H1 (cell line): Measurements from ENCODE around the gene SPOCK2. TPM values are rescaled to one million over a fixed set of nuclear protein-coding genes. Genes with fewer than 3 reads are reported as not detected.

Experiments used
- CTCF ChIA-PET: fragments of 300-600 bp; sonication (Branson Sonifier 250); formaldehyde crosslinking; loops from one replicate; lab custom pipeline; 2021; ENCODE audit not compliant: partially characterized antibody; lab: Charles Lee
- POLR2A ChIA-PET: fragments of 300-600 bp; sonication (Branson Sonifier 250); formaldehyde crosslinking; loops from one replicate; lab custom pipeline; 2021; ENCODE audit warnings: inconsistent platforms; ENCODE audit not compliant: partially characterized antibody; lab: Charles Lee
- DNase-seq, 2 experiments: peaks; one replicate each; pipeline versions ENCODE4 v3.0.0 to v3.0.0-alpha.2; 2010 to 2022; ENCODE audit warnings: low spot score in 2 of 2, low read depth in 1 of 2, mixed read lengths in 1 of 2
- FAIRE-seq: peaks from 2 replicates; lab custom pipeline; 2011; peaks lifted over from hg19 to GRCh38; lab: Jason Lieb, UNC
- H2AFZ ChIP-seq: 2 replicates; pipeline ENCODE4 v1.8.1; 2012; ENCODE audit warnings: low read length, inconsistent platforms
- H2AK5ac ChIP-seq: 2 replicates; pipeline ENCODE4 v1.6.1; 2013; ENCODE audit warnings: low read depth, low read length
- H2BK120ac ChIP-seq: replicated peaks from 2 replicates; pipeline ENCODE3; 2013; ENCODE audit warnings: low read depth, low read length, inconsistent platforms
- H2BK12ac ChIP-seq: 2 replicates; pipeline ENCODE4 v1.6.1; 2013; ENCODE audit warnings: low read depth, low read length
- H2BK15ac ChIP-seq: 2 replicates; pipeline ENCODE4 v1.6.1; 2013; ENCODE audit warnings: low read length
- H2BK20ac ChIP-seq: 2 replicates; pipeline ENCODE4 v1.6.1; 2013; ENCODE audit warnings: low read length
- H2BK5ac ChIP-seq: 2 replicates; pipeline ENCODE4 v1.6.1; 2013; ENCODE audit warnings: low read depth, low read length
- H3K14ac ChIP-seq: 2 replicates; pipeline ENCODE4 v1.6.1; 2013; ENCODE audit warnings: inconsistent platforms; ENCODE audit not compliant: insufficient read length
- H3K18ac ChIP-seq: 2 replicates; pipeline ENCODE4 v1.6.1; 2013; ENCODE audit warnings: low read length; ENCODE audit errors: extremely low read depth
- H3K23ac ChIP-seq: 2 replicates; pipeline ENCODE4 v1.6.1; 2013; ENCODE audit warnings: inconsistent platforms; ENCODE audit not compliant: insufficient read length
- H3K23me2 ChIP-seq: 2 replicates; pipeline ENCODE4 v1.6.1; 2013; ENCODE audit warnings: low read depth, low read length
- H3K27ac ChIP-seq: 2 replicates; pipeline ENCODE4 v1.6.1; 2011; ENCODE audit warnings: low read depth, low read length, inconsistent platforms
- H3K27me3 ChIP-seq, 4 experiments: replicated peaks in 1 of 4; 1 replicate in 1 of 4; 2 replicates in 3 of 4; pipeline versions ENCODE4 v1.6.1 to v1.8.1; 2011 to 2013; ENCODE audit warnings: low read length in 3 of 4, mild to moderate bottlenecking in 3 of 4, inconsistent platforms in 2 of 4, mixed read lengths in 2 of 4, moderate library complexity in 1 of 4; ENCODE audit not compliant: control insufficient read depth in 3 of 4, insufficient read depth in 3 of 4; ENCODE audit errors: extremely low read depth in 1 of 4
- H3K36me3 ChIP-seq, 4 experiments: 2 replicates each; pipeline versions ENCODE4 v1.6.1 to v1.8.1; 2011 to 2013; ENCODE audit warnings: mild to moderate bottlenecking in 4 of 4, low read length in 3 of 4, moderate library complexity in 2 of 4, control low read depth in 1 of 4, inconsistent platforms in 1 of 4; ENCODE audit not compliant: insufficient read depth in 4 of 4, control insufficient read depth in 2 of 4
- H3K4ac ChIP-seq: replicated peaks from 2 replicates; pipeline ENCODE3; 2013; ENCODE audit warnings: low read length, low read depth, mixed read lengths, inconsistent platforms; ENCODE audit not compliant: insufficient read length
- H3K4me1 ChIP-seq, 4 experiments: replicated peaks in 1 of 4; 1 replicate in 1 of 4; 2 replicates in 3 of 4; pipeline versions ENCODE4 v1.6.1 to v1.8.1; 2011 to 2013; ENCODE audit warnings: low read length in 3 of 4, inconsistent platforms in 2 of 4, mixed read lengths in 1 of 4; ENCODE audit not compliant: insufficient read depth in 4 of 4, control insufficient read depth in 3 of 4
- H3K4me2 ChIP-seq, 2 experiments: 2 replicates each; pipeline versions ENCODE4 v1.6.1 to v1.8.1; 2011 to 2013; ENCODE audit warnings: low read depth in 2 of 2, low read length in 2 of 2, control low read depth in 1 of 2, inconsistent platforms in 1 of 2, mild to moderate bottlenecking in 1 of 2; ENCODE audit not compliant: insufficient read depth in 1 of 2
- H3K4me3 ChIP-seq, 4 experiments: fragments of 200-600, 300-600 bp in 1 of 4; sonication (generic), shearing (Covaris generic), sonication (Bioruptor Twin) in 1 of 4; 2 replicates each; pipeline versions ENCODE4 v1.5.1 to v1.8.1; 2011 to 2016; ENCODE audit warnings: low read length in 4 of 4, low read depth in 3 of 4, control low read depth in 2 of 4, inconsistent platforms in 2 of 4, mild to moderate bottlenecking in 2 of 4, mixed read lengths in 1 of 4, moderate library complexity in 1 of 4; ENCODE audit not compliant: insufficient read depth in 2 of 4; ENCODE audit errors: extremely low read depth in 1 of 4
- H3K56ac ChIP-seq: replicated peaks from 2 replicates; pipeline ENCODE3; 2013; ENCODE audit warnings: low read depth, mild to moderate bottlenecking, mixed read lengths, low read length, inconsistent platforms; ENCODE audit not compliant: insufficient read length
- H3K79me1 ChIP-seq: 2 replicates; pipeline ENCODE4 v1.6.1; 2013; ENCODE audit warnings: low read depth, low read length, control low read depth
- H3K79me2 ChIP-seq, 2 experiments: 2 replicates each; pipeline versions ENCODE4 v1.6.1 to v1.8.1; 2012 to 2013; ENCODE audit warnings: low read length in 2 of 2, mild to moderate bottlenecking in 2 of 2, inconsistent platforms in 1 of 2; ENCODE audit not compliant: insufficient read depth in 2 of 2, control insufficient read depth in 1 of 2
- H3K9ac ChIP-seq, 4 experiments: replicated peaks in 1 of 4; 1 replicate in 1 of 4; 2 replicates in 3 of 4; pipeline versions ENCODE4 v1.6.1 to v1.8.1; 2011 to 2013; ENCODE audit warnings: low read depth in 3 of 4, low read length in 3 of 4, control low read depth in 2 of 4, mild to moderate bottlenecking in 2 of 4, moderate library complexity in 2 of 4, inconsistent platforms in 1 of 4; ENCODE audit errors: extremely low read depth in 1 of 4
- H3K9me3 ChIP-seq, 2 experiments: 2 replicates each; pipeline versions ENCODE4 v1.6.1 to v1.8.1; 2012 to 2013; ENCODE audit warnings: mild to moderate bottlenecking in 2 of 2, moderate library complexity in 2 of 2, control low read depth in 1 of 2, inconsistent platforms in 1 of 2, low read depth in 1 of 2, low read length in 1 of 2, mixed read lengths in 1 of 2; ENCODE audit not compliant: insufficient read depth in 2 of 2
- H4K20me1 ChIP-seq, 2 experiments: replicated peaks in 1 of 2; 2 replicates each; pipeline versions ENCODE3 to v1.8.1; 2011 to 2013; ENCODE audit warnings: inconsistent platforms in 2 of 2, low read length in 2 of 2, mild to moderate bottlenecking in 1 of 2; ENCODE audit not compliant: insufficient read depth in 2 of 2, control insufficient read depth in 1 of 2
- H4K5ac ChIP-seq: 2 replicates; pipeline ENCODE4 v1.6.1; 2013; ENCODE audit warnings: low read length, low read depth, mixed read lengths, inconsistent platforms; ENCODE audit not compliant: insufficient read length
- H4K8ac ChIP-seq: 2 replicates; pipeline ENCODE4 v1.8.0; 2013; ENCODE audit warnings: mild to moderate bottlenecking, moderate library complexity, low read length, inconsistent platforms; ENCODE audit not compliant: insufficient read depth; ENCODE audit errors: extremely low read depth
- H4K91ac ChIP-seq: replicated peaks from 2 replicates; pipeline ENCODE3; 2013; ENCODE audit warnings: low read length, mixed read lengths, inconsistent platforms; ENCODE audit not compliant: insufficient read length
- JUN ChIP-seq: IDR thresholded peaks from 2 replicates; pipeline ENCODE4 v1.6.1; 2011; ENCODE audit warnings: low read depth, mild to moderate bottlenecking, improper control_type of control experiment, low read length
- JUND ChIP-seq: IDR thresholded peaks from 2 replicates; pipeline ENCODE4 v1.6.1; 2011; ENCODE audit warnings: mild to moderate bottlenecking, improper control_type of control experiment, low read length
- KDM4A ChIP-seq: IDR thresholded peaks from one replicate; pipeline ENCODE4 v1.7.1; 2012; ENCODE audit warnings: low read depth, mild to moderate bottlenecking, moderate library complexity, low read length, inconsistent platforms; ENCODE audit not compliant: severe bottlenecking
- KDM5A ChIP-seq: fragments of 200-600 bp; IDR thresholded peaks from 2 replicates; pipeline ENCODE4 v1.7.1; 2012; ENCODE audit warnings: mild to moderate bottlenecking, low read length, inconsistent platforms, mixed read lengths
- RBBP5 ChIP-seq: IDR thresholded peaks from 2 replicates; pipeline ENCODE4 v1.7.1; 2012; ENCODE audit warnings: low read depth, mild to moderate bottlenecking, inconsistent platforms, low read length, moderate library complexity, borderline replicate concordance
- RNF2 ChIP-seq: fragments of 200-900, 300-1000 bp; sonication (generic); IDR thresholded peaks from 2 replicates; pipeline ENCODE4 v1.7.1; 2016; ENCODE audit warnings: borderline replicate concordance, low read depth, mild to moderate bottlenecking, antibody characterized with exemption, low read length; ENCODE audit not compliant: poor library complexity, severe bottlenecking; ENCODE audit errors: missing control alignments
- SAP30 ChIP-seq: fragments of 300-600 bp; sonication (generic); IDR thresholded peaks from 2 replicates; pipeline ENCODE4 v1.7.1; 2012; ENCODE audit warnings: low read length, moderate library complexity, mild to moderate bottlenecking, inconsistent platforms; ENCODE audit not compliant: insufficient read depth, insufficient replicate concordance
- SIX5 ChIP-seq: IDR thresholded peaks from 2 replicates; pipeline ENCODE4 v1.6.1; 2011; ENCODE audit warnings: mild to moderate bottlenecking, low read depth, low read length
- TAF1 ChIP-seq: IDR thresholded peaks from 2 replicates; pipeline ENCODE4 v1.6.1; 2011; ENCODE audit warnings: mild to moderate bottlenecking, low read depth, low read length
- USF2 ChIP-seq: IDR thresholded peaks from 2 replicates; pipeline ENCODE4 v1.6.1; 2011; ENCODE audit warnings: low read length, improper control_type of control experiment
- WGBS, 2 experiments: shearing (Covaris generic) in 1 of 2; methylation state at CpG; one replicate each; pipeline versions ENCODE4 v1.1.6 to v1.1.7; 2013 to 2015; ENCODE audit warnings: low lambda C conversion rate in 2 of 2, mixed read lengths in 2 of 2, inconsistent platforms in 1 of 2, low coverage in 1 of 2, missing lambda C conversion rate in 1 of 2; ENCODE audit not compliant: insufficient replicate concordance in 2 of 2, insufficient coverage in 1 of 2, insufficient read length in 1 of 2; ENCODE audit errors: extremely low coverage in 1 of 2, missing lambda C conversion rate in 1 of 2; 5-methylcytosine and 5-hydroxymethylcytosine counted together
- polyA plus RNA-seq, 7 experiments: library from polyadenylated mRNA; depleted of rRNA in 3 of 7; stranded (reverse) in 5 of 7; unstranded in 2 of 7; fragments of >200 nt in 5 of 7; fragments of 200-250 nt in 2 of 7; gene quantifications; 1 replicate in 5 of 7; 2 replicates in 1 of 7; 4 replicates in 1 of 7; pipeline versions ENCODE4 v1.2.1 to v1.2.3, GENCODE V29; 2011 to 2013; ENCODE audit warnings: missing spikeins in 2 of 7, mixed read lengths in 2 of 7
- total RNA-seq: library from RNA; stranded (reverse); fragmentation: NEBNext Ultra II Directional; extraction: Animal tissue kit (Norgen Biotek cat#: 25700); gene quantifications from 2 replicates; pipeline ENCODE4 v1.2.1, GENCODE V29; 2021

SPOCK2 gene
- total and polyA plus RNA-seq, 2 of the 8 experiments (the other 6 are each of a cell fraction or from before 2014, with no cell fraction given), result 1.5 to 1.9 TPM

DNA sequence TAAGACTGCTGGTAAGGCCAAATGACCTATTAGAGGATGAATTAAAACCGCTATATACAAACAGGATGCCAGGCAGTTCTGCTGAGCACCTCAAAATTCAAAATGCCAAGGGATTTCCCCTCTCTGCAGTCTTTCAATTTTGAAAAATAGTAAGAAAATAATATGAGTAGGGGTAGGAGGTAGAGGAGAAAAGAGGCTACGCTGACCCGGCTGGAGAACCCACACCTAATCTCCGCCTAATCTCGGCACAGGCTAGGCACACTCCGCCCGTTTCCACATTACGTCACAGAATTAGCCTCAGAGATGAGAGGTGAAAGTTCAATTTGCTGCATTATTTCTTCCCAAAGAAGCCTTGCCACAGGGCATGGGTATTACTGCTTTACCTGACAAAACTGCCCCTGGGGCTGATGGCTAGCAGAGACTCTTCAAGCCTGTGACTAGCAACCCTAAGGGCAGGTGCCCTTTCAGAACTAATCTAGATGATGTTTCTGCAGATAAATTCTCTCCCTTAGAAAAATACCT, 21.3 kb upstream of the SPOCK2 start:
- Histone ChIP-seq H2BK12ac (no peak overlapping the region), H4K20me1 (no peaks in the 10 kb centered on the region), H3K18ac (no peak overlapping the region), H3K4me1 (no peaks in the 10 kb centered on the region), H3K14ac (no peak overlapping the region), H4K5ac (no peak overlapping the region), H3K23me2 (no peaks in the 10 kb centered on the region), H3K27me3 (no peaks in the 10 kb centered on the region), H2BK120ac (no peak overlapping the region), H3K4me2 (no peak overlapping the region), H3K36me3 (no peaks in the 10 kb centered on the region), H3K79me2 (no peaks in the 10 kb centered on the region), H2BK20ac (no peak overlapping the region), H3K27ac (no peak overlapping the region), H3K4me3 (no peak overlapping the region), H2BK15ac (no peak overlapping the region), H2BK5ac (no peak overlapping the region), H3K79me1 (no peaks in the 10 kb centered on the region), H3K23ac (no peak overlapping the region), H2AK5ac (no peak overlapping the region), H4K91ac (no peak overlapping the region), H3K56ac (no peak overlapping the region), H3K9me3 (no peaks in the 10 kb centered on the region), H2AFZ (no peak overlapping the region), H4K8ac (no peak overlapping the region), H3K9ac (no peak overlapping the region), H3K4ac (no peak overlapping the region)
- TF ChIP-seq RNF2 (no peak), TAF1 (no peak), JUN (no peak), JUND (no peak), SAP30 (no peak), RBBP5 (no peak), KDM4A (no peak), KDM5A (no peak), SIX5 (no peak), USF2 (no peak)
- no peak for DNase-seq
- FAIRE-seq, result no peak
- POLR2A ChIA-PET, result no interaction called here
- CTCF ChIA-PET, result no interaction called here
- WGBS, 2 experiments, result 82% methylated on average over 8 of the region's 8 CpGs; no CpG with 5 or more reads in 1 of the 2 experiments
